ENCODE data around the gene CPNE5. TPM values are rescaled to one million over a fixed set of nuclear protein-coding genes. Genes with fewer than 3 reads are reported as not detected.
A peak's percentile ranks its signal among the peaks of the same experiment; 100 is the strongest.

The CPNE5 gene
- total RNA-seq, 4 donors from 2014 or later: 3.0 to 8.3 (median 3.3) TPM; not detected in 1

GRCh38 chr6:36862164-36862847 lies 23.1 kb upstream of the CPNE5 start:
- H3K36me3 ChIP-seq: peaks cover 0 to 7% (median 0%) of the 10 kb centered on the region in 4 donors
- TF ChIP-seq CTCF (IDR thresholded peaks at IDR 0.05) (no peak), POLR2AphosphoS5 (IDR thresholded peaks at IDR 0.05) (no peak), EP300 (IDR thresholded peaks at IDR 0.05; ENCODE audit: low read depth) (no peak), POLR2A (IDR thresholded peaks at IDR 0.05) (no peak)
- H3K9me3 ChIP-seq: no peaks in the 10 kb centered on the region
- WGBS, 2 donors (ENCODE audit: low coverage in 1 of 2): 80 to 91% methylated on average over 1 to 8 of the region's 8 CpGs
- in situ Hi-C loops (cut with MboI; ENCODE audit: low pct_ligation_motif_present in 1 of 4, low pct_unique_long_range_greater_than_20kb in 1 of 4, low sequenced_read_pairs in 3 of 4): no loop called here
- H3K27me3 ChIP-seq: no peaks in the 10 kb centered on the region
- no peak for DNase-seq
- no peaks in the 10 kb centered on the region for H3K4me1 ChIP-seq
- intact Hi-C loops (cut with DNase I; ENCODE audit: low total_unique reads): no loop called here
- no peak overlapping the region for H3K27ac ChIP-seq
- H3K4me3 ChIP-seq: no peak overlapping the region

- intact Hi-C loops (cut with DNase I; ENCODE audit: low total_unique reads): no loop called here
- Histone ChIP-seq H3K27me3 (no peaks in the 10 kb centered on the region), H3K4me3 (no peak overlapping the region), H3K36me3 (no peaks in the 10 kb centered on the region), H3K4me1 (no peaks in the 10 kb centered on the region), H3K9me3 (no peaks in the 10 kb centered on the region), H3K27ac (no peak overlapping the region)
- no peak for TF ChIP-seq POLR2A (IDR thresholded peaks at IDR 0.05)
- no peak for TF ChIP-seq POLR2AphosphoS5 (IDR thresholded peaks at IDR 0.05)
- no peak for TF ChIP-seq EP300 (IDR thresholded peaks at IDR 0.05; ENCODE audit: low read depth)
- TF ChIP-seq CTCF (IDR thresholded peaks at IDR 0.05): no peak
- WGBS, 2 donors (ENCODE audit: low coverage in 1 of 2): 95 to 100% methylated on average over 4 to 7 of the region's 7 CpGs
- in situ Hi-C loops (cut with MboI; ENCODE audit: low pct_ligation_motif_present in 1 of 4, low pct_unique_long_range_greater_than_20kb in 1 of 4, low sequenced_read_pairs in 3 of 4): no loop called here
- DNase-seq: no peak
These were observed 20.9 kb upstream of the CPNE5 start for GRCh38 chr6:36860126-36860525.

- TF ChIP-seq CTCF (IDR thresholded peaks at IDR 0.05) (no peak), EP300 (IDR thresholded peaks at IDR 0.05; ENCODE audit: low read depth) (no peak), POLR2A (IDR thresholded peaks at IDR 0.05) (no peak), POLR2AphosphoS5 (IDR thresholded peaks at IDR 0.05) (peak in 2 of 3 donors; percentile 25 to 35)
- in situ Hi-C loops (cut with MboI; ENCODE audit: low pct_ligation_motif_present in 1 of 4, low pct_unique_long_range_greater_than_20kb in 1 of 4, low sequenced_read_pairs in 3 of 4) (no loop called here), intact Hi-C loops (cut with DNase I; ENCODE audit: low total_unique reads) (no loop called here)
- Histone ChIP-seq H3K9me3 (no peaks in the 10 kb centered on the region), H3K4me1 (peaks cover 0 to 3% (median 0%) of the 10 kb centered on the region in 4 donors), H3K27ac (peak overlapping the region in 3 of 4 donors; percentile 9 to 48 (median 29)), H3K27me3 (no peaks in the 10 kb centered on the region), H3K4me3 (no peak overlapping the region), H3K36me3 (no peaks in the 10 kb centered on the region)
- no peak for DNase-seq
- 75 to 82% methylated on average over 5 to 6 of the region's 6 CpGs for WGBS, 2 donors (ENCODE audit: low coverage in 1 of 2)
These were observed 19.2 kb upstream of the CPNE5 start for GRCh38 chr6:36858407-36858981.

GRCh38 chr6:36857325-36857724 lies 18.1 kb upstream of the CPNE5 start:
- H3K4me3 ChIP-seq: no peak overlapping the region
- in situ Hi-C loops (cut with MboI; ENCODE audit: low pct_ligation_motif_present in 1 of 4, low pct_unique_long_range_greater_than_20kb in 1 of 4, low sequenced_read_pairs in 3 of 4) (no loop called here), intact Hi-C loops (cut with DNase I; ENCODE audit: low total_unique reads) (no loop called here)
- H3K9me3 ChIP-seq: no peaks in the 10 kb centered on the region
- H3K36me3 ChIP-seq: no peaks in the 10 kb centered on the region
- H3K27ac ChIP-seq: no peak overlapping the region
- peaks cover 0 to 4% (median 0%) of the 10 kb centered on the region in 4 donors for H3K4me1 ChIP-seq
- no peaks in the 10 kb centered on the region for H3K27me3 ChIP-seq
- 90 to 93% methylated on average over 2 to 4 of the region's 4 CpGs for WGBS, 2 donors (ENCODE audit: low coverage in 1 of 2)
- TF ChIP-seq EP300 (IDR thresholded peaks at IDR 0.05; ENCODE audit: low read depth) (no peak), POLR2AphosphoS5 (IDR thresholded peaks at IDR 0.05) (no peak), CTCF (IDR thresholded peaks at IDR 0.05) (no peak), POLR2A (IDR thresholded peaks at IDR 0.05) (no peak)
- no peak for DNase-seq

All from transverse colon (tissue), 4 donors.